GM18519 (cell line): ENCODE data around the gene FAM227B.
"Not testable (repeated sequence)": the region's sequence is repeated elsewhere in the genome, so short reads cannot be mapped to it uniquely, and the experiment has no call there.

ENCODE experiments used
- ATAC-seq: cut with Tn5 transposase; IDR thresholded peaks from one replicate; pipeline ENCODE4 v1.9.1; 2021; ENCODE audit warnings: mild to moderate bottlenecking, moderate library complexity; ENCODE audit not compliant: unreplicated experiment, low FRiP score

Gene FAM227B

DNA sequence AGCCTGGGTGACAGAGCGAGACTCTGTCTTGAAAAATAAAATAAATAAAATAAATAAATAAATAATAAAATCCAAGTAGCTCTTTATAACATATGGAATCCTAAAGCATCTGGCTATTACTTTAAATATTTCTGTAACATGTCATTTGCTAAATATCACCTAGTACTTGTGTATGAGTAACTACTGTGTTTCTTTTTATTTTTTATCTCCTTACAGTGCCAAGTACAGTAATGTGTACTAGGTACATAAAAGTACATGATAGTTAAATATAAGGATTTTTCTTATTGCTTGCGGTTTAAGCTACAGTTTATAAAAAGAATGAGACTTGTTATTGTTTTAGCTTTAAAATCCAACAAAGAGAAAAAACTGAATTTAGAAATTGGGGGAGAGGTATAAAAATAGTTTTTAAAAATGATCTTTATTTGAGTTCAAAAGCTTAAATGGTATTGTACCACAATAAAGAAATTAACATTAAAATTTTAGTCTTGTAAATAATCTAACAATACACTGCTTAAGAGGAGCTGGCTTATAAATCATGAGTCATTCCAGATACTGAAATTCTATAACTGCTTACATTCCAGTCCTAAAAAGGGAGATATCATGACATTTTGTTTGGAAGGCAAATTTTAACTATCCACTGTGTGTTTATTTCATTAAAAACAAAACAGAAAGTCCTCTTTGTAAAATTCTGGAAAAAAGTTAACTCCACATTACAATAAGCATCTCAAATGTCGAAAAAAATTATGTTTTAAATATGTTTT, 124.4 kb downstream of the FAM227B start:
- no peak for ATAC-seq

DNA sequence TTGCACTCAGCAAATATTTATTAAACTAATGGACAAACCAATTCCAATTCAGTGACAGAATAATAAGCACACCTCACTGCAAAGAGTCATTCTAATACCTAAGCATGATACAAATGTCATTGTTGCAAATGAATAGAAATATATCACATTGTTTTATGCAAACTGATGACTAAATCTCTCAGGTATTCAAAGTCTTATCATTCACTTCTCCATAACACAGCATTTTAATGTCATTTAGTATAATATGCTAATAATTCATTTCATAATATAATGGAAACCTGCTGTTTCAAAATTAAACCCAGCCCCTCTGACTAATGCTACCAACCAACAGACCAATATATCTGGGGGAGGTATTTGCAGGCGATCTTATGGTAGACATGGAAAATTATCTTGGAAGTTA, 125.8 kb downstream of the FAM227B start:
- no peak for ATAC-seq

DNA sequence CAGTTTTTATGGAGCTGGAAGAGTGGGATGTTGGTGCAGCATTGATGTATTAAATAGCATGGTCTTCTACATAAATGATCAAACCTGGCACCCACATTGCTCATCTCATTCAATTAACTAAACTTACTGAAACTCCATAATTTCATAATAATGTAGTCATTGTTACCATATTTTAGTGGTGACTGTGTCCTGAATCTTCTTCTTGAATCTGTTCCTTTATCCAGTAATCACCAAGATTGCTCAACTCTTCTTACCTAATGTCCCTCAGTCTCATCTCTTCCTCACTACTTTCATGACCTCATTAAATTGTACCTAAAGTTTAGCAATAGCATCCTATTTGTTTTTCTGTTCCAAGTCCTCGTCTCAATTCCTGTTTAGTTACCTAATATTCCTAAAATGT, 127.8 kb downstream of the FAM227B start:
- ATAC-seq: no peak

DNA sequence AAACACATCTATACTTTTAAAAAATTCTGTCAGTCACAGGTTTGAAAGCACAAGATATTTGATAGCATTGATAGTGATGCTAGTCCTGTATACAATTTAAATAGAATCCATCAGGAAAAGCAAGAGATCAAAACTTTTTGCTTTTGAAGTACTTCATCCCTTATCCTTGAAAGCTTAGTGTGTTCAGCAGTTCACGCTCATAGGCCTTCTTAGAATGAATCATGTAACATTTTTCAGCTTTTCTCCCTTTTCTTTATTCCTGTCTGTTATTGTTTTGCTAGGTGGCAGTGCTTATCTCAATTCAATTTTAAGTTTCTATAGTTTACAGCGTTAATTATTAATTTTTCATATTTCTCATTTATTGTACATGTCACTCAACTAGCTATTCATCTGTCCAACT, 128.5 kb downstream of the FAM227B start:
- ATAC-seq: no peak

DNA sequence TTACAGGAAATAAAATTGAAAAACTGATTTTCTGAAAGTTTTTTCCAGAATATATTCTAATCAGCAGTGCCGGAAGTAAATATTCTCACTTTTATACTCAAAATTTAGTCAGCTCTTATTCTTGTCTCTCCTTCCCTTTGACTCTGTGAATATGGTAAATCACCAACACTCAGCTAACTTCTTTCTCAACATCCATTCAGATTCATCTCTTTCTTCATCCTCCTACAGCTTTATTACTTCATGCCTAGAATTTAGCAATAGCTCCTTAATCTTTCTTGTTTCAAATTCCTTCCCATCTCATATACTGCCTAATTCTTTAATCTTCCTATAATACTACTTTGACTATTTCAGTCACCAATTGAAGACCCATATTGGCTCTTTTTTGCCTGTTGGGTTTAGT, 129.7 kb downstream of the FAM227B start:
- no peak for ATAC-seq

DNA sequence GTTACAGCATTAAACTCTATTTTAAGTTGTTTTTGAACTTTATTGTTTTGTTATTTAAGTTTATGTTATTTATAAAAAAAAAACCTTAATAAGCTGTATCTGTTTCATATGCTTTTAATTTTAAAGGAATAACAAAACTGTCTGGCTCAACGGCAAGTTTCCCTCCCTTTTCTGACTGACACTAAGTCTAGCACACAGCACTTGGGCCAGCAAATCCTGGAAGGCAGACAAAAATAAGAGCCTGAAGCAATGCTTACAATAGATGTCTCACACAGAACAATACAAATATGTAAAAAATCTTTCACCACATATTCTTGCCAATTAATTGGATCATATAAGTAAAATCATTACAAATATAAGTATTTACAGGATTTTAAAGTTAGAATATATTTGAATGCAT, 135.2 kb downstream of the FAM227B start:
- ATAC-seq: not testable (repeated sequence)

DNA sequence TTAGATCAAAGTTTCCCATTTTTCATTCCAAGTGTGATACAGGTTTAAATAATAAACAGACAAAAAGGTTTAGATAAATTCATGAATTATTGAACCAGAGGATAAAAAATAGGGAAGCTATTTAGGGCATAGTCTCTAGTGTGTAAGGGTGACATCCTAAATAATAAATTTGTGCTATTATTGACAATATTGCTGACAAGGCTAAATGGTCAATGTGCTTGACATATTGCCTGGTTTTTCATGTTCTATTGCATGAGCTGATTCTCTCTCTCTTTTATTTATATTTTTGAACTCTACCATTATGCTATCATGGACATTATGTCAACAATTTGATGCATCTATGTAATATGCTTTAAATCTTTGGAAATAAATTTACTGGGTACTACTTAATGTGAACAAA, 141.6 kb downstream of the FAM227B start:
- not testable (repeated sequence) for ATAC-seq

DNA sequence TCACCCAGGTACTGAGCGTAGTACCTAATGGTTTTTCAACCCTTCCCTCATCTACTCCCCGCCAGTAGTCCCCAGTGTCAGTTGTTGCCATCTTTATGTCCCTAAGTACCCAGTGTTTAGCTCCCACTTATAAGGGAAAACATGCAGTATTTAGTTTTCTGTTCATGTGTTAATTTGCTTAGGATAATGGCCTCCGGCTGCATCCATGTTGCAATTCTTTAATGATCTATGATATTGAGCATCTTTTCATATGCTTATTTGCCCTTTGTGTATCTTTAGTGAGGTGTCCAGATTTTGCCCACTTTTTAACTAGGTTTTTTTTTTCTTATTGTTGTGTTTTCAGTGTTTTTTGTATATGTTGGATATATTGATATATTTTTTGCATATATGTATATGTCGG, 142.6 kb downstream of the FAM227B start:
- ATAC-seq: not testable (repeated sequence)

DNA sequence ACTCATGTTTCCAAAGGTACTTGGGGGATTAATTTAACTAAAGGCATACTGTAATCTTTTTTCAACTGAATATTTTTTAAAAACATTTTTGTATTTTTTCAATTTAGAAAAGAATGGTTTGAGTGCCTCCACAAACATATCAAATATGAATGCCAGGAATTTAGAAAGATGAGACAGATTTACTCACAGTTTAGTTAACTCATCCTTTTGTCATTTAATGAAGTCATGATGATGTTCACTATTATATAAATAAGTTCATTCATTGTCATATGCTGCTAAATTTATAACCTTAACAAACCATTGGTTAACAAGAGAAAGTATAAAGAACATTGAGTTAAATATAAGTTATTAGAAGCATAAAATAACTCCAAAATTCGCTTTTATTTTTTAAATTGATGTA, 147.6 kb downstream of the FAM227B start:
- ATAC-seq: no peak

DNA sequence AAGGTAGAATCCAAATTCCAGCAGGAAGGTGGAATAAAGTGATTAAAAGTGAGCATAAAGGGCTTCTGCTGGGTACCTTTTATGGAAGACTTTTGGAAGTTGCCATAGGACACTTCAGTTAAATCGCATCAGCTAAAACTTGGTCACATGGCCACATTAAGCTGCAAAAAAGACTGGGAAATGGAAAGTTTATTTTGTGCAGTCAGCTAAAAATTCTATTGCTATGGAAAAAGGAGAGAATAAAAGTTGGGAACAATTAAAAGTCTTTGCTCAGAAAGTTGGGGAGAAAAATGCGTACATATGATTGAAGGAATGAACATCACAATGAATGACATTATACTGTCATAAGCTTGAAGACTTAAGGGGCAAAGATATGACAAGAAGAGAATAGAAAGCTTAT, 148.3 kb downstream of the FAM227B start:
- no peak for ATAC-seq

DNA sequence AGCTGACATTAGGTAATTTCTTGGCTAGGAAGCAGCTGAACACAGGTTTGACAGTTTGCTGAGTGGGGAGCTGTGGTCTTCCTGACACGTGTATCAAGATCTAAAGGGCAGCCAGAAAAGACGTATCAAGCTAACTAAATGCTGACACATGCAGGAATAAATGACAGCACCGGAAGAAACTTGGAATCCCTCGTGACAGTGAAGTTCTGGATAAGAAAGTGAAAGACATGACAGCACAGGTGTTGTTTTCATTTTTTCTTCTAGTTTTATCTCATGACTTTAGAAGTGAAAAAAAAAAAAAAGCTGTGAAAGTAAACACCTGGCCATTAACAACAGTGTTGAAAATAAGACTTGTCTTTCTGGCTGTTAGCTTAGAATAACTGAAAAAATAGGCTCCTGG, 148.9 kb downstream of the FAM227B start:
- ATAC-seq: peak; percentile 53

DNA sequence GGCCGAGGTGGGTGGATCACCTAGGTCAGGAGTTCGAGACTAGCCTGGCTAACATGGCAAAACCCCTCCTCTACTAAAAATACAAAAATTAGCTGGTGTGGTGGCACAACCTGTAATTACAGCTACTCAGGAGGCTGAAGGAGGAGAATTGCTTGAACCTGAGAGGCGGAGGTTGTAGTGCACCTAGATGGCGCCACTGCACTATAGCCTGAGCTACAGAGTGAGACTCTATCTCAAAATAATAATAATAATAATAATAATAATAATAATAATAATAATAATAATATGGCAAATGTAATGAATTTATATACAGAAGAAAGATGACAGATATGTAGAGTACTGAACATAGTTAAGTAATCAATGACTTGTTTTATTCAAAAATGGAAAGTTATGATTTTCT, 149.4 kb downstream of the FAM227B start:
- ATAC-seq: not testable (repeated sequence)

DNA sequence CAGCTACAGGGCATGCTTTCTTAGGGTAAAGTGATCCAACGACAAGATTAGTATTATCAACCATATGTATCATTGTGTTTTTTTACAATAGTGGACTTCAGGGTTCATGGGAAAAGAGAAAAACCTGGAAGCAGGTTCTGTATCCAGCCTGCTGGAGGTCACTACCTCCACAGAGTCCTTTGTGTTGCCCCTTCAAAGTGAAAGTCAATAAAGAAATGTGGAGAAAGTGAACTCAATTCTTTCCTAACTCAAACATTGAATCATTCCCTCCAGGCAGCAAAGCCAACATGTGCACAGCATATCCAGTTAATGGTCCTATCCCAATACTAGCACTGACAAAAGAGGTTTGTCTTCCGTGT, 152.2 kb downstream of the FAM227B start:
- ATAC-seq: no peak

DNA sequence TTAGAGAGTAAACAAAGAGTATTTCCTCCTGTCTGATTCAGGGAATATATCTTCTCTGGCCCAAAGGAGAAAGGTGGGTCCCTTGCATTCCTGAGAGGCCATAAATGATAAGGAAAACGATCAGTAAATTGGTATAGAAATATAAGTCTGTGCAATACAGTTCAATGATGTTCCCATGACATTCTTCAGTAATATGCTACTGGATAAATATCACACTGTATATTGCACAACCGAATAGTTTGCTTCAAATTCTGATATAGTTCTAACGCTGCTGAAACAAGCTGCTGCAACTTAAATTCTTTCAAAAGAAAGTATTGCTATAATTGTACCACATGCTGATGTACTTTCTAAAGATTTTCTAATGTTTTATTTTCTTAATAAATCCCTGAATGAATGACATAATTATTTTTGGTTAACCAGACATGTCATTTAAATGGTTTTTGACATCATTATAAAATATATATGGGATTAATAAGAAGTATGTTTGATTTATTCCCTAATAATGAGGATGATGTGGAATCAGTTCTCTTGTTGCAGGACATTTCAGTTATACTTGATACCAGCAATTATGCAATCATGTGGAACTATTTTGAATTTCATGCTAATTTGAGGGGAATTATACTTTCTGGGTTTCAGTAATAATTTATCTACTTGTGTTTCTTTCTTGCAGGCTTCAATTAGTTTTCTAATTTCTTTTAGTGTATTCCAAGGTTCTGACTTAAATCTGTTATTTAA, 152.7 kb downstream of the FAM227B start:
- ATAC-seq: no peak

DNA sequence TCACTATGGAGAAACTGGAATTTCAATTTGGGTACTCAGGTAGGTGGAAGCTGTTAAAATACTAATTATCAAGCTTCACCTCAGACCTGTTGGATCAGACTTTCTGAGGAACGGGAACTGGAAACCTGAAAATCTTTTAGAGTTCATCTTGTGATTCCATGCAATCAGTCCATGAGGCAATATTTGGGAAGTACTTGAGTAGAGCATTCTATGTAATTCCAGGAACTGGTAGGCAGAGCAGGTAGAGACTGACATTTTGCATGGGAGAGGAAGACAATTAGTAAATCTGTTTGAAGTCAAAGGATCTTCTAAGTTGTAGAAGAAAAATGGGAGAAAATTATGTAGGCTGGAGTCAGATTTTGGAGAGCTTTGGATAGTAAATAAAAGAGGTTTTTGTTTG, 154.5 kb downstream of the FAM227B start:
- ATAC-seq: no peak

DNA sequence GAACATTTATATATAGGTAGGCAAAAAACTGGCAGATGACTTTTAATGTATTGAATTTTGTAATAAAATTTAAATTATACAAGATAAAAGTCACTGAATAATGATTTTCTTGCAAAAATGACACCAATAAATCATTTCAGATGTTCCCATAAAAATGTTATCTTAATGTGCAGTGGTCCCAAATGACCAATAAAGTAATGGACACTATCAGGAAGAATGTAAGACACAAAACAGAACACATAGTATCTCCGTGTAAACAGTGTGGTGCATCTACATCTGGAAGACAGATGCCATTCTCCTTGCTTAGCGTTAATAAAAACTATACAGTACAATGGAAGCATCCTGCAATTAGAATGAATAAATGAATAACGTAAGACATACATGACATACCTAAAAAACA, 156.1 kb downstream of the FAM227B start:
- no peak for ATAC-seq

DNA sequence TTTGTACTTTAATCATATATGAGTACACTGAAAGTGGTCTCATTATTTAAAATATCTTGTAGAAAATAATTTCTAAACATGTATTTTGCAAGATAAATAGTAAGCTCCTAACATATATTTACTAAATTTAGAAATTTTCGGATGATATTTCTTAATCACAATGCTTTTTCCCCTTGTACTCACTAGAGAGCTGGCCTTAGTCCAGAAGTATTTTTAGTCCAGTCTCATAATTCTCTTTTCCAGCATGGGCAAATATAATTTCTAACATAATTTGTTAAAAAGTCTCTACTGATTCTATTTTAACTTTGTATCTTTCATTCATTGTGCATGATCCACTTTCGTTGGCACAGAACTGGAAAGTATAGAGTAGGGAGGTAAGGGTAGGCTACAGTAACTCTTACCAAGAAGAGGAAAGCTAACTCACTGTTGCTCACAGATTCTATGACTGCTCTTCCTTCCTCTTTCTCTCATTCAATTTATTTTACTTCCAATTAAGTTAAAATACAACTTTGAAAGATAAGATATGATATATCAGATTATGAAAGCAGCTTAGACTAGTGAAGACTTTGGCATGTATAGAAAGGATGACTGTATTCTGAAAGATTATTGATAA, 158.3 kb downstream of the FAM227B start:
- no peak for ATAC-seq

DNA sequence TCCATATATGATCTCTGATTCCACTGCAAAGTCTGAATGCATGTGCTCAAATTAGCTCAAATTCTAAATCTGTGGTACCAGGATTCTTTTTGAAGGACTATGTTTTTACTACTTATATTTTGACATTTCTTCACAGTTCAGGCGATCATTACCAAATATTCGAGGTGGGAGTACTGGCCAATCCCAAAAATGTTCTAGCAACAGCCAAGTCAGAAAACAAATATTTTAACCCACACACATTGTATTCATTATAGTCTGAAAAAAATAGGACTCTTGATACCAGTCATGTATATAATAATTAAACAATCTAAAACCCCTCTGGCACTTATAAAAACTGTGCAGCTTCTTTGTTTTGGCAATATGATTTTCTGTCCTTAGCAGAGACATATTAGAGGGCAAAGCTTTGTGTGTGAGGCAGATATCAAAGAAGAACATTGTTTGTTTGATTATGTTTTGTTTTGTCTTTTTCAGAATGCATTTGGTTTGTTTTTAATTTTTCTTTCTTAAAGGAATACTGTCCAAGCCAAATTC, 160.1 kb downstream of the FAM227B start:
- ATAC-seq: no peak

DNA sequence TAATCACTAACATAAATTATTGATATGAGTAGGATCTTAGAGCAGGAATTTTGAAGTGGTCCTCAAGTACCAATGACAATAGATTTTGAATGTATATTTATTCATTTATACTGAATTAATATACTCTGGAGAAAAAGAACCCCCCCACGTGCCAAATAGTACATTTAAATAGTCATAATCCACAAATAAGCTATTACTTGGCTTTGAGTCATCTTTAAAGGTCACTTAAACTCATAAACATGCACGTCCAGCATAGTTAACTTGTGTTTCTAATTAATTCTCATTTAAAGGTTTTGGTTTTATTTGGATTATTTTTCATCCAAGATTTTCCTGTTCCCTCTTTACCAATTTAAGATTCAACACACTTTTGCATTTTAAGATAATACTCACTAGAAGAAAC, 162.5 kb downstream of the FAM227B start:
- ATAC-seq: no peak

DNA sequence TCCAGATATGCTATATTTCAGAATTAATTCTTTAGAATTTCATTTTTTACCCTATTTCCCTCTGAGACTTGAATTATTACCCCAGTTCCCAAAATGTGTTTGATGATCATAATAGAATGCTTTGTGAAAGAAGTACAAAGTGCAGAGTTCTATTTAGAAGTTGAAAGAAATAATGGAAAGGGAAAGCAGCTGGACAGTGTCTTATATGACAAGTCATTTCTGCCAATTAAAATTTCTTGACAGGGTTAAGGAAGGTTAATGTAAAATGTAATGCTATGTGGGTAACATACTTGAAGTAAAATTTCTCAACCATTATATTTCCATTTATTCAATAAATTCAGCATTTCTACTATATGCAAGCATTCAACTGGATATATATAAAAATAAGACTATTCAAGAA, 164.5 kb downstream of the FAM227B start:
- ATAC-seq: no peak

DNA sequence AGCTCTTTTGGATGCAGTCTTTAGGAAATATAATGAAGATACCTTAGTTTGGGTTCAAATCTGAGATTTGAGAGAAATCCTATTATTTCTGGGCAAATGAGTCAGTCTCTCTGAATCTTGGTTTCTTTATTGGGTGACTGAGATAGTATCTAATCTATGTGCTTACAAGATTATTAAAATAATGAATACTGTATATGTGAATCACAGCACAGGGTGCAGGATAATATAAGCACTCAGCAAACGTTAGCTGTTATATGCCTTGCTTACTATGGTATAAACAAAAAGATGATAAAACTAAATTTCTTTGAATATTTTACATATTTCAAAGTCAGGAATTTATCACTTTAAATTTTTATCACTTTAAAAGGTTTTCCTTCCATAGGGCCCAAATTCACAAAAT, 168.0 kb downstream of the FAM227B start:
- no peak for ATAC-seq

DNA sequence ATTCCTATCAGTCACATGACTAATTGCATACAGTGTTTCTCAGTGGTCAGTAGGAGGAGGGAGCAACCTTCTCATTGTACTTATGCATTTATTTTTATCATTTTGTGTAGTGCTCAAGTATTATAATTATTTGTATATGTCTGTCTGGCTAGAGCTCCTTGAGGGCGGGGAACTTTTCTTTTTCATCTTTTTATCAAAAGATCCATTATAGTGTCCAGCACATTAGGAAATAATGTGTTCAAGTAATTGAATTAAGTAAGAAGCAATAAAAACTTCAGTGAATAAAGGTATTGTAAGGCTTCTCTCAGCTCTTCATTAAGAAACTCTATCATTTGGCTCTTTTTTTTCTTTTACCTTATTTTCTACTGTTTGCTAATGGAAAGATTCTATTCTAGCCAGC, 178.8 kb downstream of the FAM227B start:
- no peak for ATAC-seq
